ENCODE measurements around the gene EPO.

Gene EPO

DNA sequence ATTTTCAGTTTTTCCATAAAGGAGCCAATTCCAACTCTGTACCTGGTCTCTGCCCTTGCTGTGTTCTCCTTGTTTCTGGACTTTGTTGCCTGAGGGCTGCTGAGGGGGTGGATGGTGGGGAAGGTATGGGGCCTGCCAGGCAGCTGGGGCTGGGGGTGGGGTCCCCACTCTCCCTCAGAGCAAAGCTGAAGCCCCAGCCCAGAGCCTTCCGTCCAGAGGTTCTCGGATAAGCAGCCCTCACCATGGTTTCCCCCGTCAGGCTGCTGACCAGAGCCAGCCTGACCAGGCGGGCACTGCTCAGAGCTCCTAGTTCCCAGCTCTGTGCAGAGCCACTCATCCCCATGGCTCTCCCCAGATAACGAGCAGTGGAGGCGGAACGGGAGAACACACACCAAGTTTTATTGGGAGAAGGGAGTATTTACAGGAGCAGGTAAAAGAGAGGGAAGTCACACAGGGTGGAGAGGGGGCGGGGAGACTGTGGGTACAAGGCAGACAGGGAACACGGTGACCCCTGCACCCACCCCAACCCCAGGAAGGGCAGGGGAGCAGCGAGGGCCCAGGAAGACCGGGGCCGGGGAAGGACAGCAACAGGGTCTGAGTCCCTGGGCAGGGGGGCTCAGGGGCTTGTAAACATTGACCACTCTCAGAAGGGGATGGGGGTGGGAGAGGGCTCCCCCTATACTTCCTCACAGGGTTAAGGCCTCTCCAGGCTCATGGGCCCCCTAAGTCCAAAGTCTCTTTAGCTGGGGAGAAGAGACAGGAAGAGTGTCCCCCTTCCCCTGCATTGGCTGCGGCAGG, 40.9 kb upstream of the EPO start:
- no peak for TF ChIP-seq GATA1 (IDR thresholded peaks at IDR 0.05; ENCODE audit: low read depth, low read length)
- DNase-seq = no peak

DNA sequence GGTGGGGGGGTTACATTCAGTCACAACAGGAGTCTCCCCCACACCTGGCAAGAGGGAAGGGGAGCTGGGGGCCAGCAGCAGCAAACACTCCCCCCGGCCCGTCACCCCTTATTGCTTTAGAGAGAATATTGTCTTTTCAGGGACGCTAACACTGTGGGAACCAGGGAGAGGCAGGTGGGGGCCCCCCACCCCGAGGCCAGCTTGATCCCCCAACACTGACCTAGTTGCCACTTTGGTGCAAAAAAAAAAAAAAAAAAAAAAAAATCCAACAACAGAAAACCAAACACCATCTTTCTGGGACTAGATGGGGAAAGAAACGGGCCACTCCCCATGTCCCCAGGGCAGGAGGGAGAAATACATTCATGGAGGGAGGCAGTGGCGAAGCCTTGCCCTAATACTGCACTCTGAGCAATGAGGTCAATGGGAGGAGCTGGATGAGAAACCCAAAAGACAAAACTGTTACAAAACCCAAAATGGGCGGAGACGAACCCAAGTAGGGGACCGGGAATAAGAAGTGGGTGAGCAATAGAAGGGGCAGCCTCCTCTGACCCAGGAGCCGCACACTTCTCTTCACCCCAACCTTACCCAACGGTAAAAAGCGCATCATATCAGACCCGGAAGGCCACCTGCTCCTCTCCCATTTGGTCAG, 40.2 kb upstream of the EPO start:
- DNase-seq = no peak
- TF ChIP-seq GATA1 (IDR thresholded peaks at IDR 0.05; ENCODE audit: low read depth, low read length) (no peak), POLR2A (IDR thresholded peaks at IDR 0.05; ENCODE audit: low read length) (no peak)

DNA sequence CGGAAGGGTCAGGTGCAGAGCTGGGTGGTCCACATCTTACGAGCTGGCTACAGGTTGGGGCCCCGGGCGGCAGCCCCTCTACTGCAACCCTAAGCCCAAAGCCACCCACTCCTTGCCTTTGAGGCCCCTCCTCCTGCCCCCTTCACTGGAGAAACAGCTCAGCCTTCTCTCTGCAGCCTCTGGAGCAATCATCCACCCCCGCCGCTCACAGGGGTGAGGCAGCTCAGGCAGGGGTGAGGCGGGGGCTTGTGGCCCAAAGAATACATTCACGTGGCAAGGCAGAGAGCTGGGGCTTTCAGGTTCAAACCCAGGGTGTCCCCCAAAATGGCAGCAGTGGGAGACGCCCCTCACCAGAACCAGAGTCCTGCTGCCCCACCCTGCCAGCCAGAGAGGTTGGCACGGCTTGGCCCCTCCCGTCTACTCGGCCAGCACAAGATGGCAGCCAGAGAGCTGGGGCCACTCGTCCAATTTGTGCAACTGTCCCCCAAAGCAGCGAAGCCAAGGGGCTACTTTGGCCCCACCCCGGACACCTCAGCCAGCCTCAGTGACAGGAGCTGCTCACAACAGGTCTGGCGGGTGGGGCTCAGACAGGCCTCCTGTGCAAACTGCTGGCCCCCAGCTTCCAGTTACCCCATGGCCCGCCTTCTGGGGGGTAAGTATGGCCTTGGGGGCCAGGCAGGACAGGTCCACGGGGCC, 39.5 kb upstream of the EPO start:
- DNase-seq = no peak
- TF ChIP-seq GATA1 (IDR thresholded peaks at IDR 0.05; ENCODE audit: low read depth, low read length) (no peak), POLR2A (IDR thresholded peaks at IDR 0.05; ENCODE audit: low read length) (no peak)

DNA sequence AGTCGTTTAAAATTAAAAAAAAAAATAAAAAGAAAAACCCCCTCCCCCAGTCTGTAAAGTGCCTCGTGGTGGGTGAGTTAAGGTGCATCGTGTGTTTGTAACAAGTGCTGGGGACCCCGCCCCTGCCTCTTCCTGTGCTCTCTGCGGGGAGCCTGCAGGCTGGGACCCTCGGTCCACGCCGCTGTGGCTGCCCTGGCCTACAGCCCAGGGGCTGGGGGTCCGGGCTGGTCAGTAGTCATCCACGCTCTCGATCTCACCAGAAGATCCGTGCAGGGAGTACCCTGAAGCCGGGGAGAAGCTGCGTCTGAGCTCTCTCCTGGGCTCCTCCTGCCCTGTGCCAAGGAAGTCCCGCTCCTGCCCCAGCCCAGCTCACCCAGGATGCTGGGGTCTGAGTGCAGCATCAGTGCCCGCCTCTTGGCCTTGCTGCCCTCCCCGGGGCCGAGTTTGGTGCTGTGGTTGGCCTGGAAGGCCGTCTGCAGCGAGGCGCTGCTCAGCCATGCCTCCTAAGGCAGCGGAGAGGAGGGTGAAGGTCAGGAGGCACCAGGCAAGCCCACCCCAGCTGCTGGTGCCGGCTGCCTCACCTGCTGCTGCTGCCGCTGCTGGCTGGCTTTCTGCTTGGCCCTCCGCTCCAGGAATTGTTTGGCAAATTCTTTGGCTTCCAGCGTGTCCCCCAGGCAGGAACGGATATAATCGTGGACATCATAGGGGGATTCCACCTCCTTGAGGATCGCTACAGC, 38.6 kb upstream of the EPO start:
- no peak for TF ChIP-seq GATA1 (IDR thresholded peaks at IDR 0.05; ENCODE audit: low read depth, low read length)
- no peak for TF ChIP-seq POLR2A (IDR thresholded peaks at IDR 0.05; ENCODE audit: low read length)
- no peak for DNase-seq

DNA sequence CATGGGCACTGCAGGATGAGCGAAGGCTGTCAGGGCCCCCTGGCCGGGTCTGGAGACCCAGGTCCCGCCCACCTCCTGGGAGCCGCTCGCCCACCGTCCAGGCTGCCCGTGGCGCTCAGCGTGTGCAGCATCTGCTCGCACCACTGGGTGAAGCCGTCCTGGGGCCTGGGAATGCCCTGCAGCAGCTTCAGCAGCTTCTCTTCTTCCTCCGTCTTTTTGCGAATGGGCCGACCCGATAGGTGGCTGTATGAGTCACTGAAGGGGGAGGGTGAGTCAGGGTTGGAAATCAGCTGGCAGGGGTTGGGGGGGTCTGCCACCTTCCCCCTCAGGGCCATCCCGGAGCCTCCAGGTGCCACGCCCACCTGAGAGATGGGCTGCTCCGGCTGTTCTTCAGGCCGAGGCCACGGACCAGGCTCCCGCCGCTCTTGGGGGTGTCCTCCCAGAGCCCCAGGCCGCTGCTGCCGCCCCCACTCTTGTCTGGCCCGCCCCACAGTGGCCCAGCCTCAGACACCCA, 38.0 kb upstream of the EPO start:
- DNase-seq = peak in 1 of 2 experiments; percentile 43
- no peak for TF ChIP-seq POLR2A (IDR thresholded peaks at IDR 0.05; ENCODE audit: low read length)
- TF ChIP-seq GATA1 (IDR thresholded peaks at IDR 0.05; ENCODE audit: low read depth, low read length) = no peak

DNA sequence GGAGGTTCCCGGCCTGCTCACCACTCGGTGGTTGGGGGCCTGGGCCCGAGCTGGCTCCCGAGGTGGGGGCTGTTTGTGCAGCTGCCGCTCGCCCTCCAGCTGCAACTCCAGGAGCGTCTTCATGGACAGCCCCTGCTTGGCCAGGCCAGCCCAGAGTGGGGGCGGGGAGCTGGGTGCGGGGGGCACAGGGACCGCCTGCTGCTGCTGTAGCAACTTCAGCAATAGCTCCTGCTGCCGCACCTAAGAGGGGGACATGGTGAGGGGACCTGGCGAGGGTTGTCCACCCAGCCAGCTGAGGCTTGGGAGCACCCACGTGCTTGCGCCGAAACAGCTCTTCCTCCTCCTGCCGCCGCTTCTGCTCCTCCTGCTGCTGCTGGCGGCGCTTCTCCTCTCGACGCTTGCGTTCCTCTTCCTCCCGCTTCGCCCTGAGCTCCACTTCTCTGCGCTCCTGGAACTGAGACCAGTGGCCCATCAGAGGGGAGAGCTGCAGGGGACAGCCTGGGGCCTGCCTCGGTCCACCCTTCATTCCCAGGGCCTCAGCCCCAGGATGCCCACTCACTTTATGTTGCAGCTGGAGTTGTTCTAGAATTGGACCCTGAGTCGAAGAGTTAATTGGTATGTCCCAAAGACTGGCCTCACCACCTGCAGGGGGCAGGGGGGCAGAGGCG, 37.1 kb upstream of the EPO start:
- no peak for DNase-seq
- no peak for TF ChIP-seq GATA1 (IDR thresholded peaks at IDR 0.05; ENCODE audit: low read depth, low read length)
- no peak for TF ChIP-seq POLR2A (IDR thresholded peaks at IDR 0.05; ENCODE audit: low read length)

DNA sequence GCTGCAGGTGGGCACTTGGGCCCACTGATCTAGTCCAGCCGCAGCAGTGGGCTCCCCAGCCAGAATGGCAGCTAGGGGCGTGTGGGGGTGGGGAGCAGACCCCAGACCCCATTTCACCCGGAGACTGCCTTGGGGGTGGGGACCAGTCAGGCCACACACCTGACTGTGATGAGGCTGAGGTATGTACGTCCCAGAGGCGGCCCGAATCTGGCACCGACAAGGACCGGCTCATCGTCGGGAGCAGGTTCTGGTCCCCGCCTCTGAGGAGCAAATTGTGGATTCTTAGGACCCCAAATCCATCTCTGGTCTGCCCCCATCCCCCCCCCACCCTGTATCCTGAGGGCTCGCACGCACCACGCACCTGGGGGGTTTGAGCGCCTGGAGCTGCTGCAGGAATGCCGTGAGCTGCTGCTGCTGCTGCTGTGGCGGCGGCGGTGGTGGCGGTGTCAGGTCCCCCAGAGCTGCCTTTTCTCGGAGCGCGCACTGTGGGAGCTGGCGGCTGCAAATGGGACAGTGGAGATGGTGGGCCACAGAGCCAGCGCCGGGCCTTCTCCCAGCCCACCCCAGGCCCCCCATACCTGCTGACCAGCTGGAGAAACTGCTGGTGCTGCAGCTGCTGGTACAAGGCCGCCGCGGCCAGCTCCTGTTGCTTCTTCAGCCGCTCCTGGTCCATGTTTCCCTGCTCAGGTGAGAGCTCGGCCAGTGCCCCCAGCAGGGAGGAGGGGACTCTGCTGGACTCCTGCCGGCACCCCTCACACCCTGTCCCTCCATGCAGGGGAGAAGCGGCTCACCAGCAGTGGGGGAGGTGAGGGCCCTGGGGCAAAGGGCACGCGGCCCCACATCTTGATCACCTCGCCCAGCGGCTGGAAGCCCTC, 36.4 kb upstream of the EPO start:
- no peak for DNase-seq
- no peak for TF ChIP-seq POLR2A (IDR thresholded peaks at IDR 0.05; ENCODE audit: low read length)
- TF ChIP-seq GATA1 (IDR thresholded peaks at IDR 0.05; ENCODE audit: low read depth, low read length) = no peak

DNA sequence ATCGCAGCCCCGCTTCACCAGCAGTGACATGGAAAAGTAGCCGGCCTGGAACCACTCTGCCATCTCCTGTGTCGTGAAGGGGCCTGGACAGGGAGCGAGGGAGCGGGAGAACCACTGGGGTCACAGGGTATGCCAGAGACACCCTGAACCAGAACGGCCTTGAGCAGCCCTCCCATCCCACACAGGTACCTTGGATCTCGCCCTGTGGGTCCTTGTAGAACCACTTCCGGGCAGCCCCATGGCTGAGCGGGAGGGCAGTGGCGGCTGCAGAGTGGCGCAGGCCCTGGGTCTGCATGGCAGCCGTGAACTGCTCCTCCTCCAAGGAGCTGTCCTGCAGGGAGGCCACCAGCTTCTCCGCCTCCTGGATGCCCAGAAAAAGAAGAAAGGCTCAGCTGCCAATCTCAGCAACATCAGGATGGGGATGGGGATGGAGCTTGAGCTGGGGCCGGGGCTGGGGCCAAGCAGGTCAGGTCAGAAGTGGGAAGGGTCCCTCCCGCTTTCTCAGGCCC, 35.7 kb upstream of the EPO start:
- TF ChIP-seq GATA1 (IDR thresholded peaks at IDR 0.05; ENCODE audit: low read depth, low read length) (no peak), POLR2A (IDR thresholded peaks at IDR 0.05; ENCODE audit: low read length) (no peak)
- no peak for DNase-seq

DNA sequence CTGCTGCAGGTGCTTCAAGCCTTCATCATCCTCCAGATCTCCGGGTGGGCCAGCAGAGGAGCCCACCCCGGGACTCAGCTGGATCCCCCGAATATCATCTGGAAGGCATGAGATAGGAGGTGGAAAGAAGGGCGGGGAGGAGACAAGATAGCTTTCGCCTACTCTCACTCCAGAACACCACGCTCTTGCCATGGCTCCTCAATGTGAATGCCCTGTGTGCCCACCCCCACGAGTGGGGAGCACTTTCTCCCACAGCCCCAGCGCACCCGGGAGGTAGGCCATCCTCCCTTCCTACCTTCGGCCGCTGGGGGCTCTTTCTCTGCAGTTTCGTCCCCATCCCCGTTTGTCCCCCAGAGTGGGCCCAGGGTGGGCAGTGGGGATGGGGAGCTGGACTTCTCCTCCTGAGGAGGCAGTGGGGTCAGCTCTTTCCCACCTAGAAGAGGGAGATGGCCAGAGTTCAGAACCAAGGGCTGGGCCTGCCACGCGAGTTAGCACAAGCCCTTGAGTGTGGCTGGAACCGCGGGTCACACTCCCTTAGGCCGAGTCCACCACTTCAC, 35.1 kb upstream of the EPO start:
- DNase-seq = no peak
- TF ChIP-seq GATA1 (IDR thresholded peaks at IDR 0.05; ENCODE audit: low read depth, low read length) = no peak
- TF ChIP-seq POLR2A (IDR thresholded peaks at IDR 0.05; ENCODE audit: low read length) = no peak

DNA sequence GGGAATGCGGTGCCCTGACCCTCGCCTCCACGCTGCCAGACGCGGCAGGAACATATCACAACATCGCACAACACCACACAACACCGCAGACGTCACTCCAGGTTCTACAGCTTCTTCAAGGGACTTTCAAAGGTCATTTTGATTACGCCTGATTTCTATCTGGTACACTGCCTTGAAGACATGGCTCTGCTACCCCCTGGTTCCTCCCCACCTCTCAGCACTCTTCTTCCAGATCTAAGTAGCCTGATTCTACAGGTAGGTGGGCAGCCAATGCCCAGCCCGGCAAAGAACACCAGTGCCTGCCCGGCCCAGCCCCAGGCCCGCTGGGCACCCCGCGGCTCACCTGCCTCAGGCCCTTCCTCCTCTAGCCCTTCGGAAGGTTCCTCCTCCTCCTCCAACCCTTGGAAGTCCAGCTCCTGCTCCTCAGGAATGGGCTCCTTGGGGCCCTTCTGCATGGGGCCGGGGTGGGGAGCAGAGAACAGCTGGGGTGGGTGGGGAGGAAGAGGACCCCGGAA, 34.6 kb upstream of the EPO start:
- DNase-seq = no peak
- TF ChIP-seq GATA1 (IDR thresholded peaks at IDR 0.05; ENCODE audit: low read depth, low read length) (no peak), POLR2A (IDR thresholded peaks at IDR 0.05; ENCODE audit: low read length) (no peak)

DNA sequence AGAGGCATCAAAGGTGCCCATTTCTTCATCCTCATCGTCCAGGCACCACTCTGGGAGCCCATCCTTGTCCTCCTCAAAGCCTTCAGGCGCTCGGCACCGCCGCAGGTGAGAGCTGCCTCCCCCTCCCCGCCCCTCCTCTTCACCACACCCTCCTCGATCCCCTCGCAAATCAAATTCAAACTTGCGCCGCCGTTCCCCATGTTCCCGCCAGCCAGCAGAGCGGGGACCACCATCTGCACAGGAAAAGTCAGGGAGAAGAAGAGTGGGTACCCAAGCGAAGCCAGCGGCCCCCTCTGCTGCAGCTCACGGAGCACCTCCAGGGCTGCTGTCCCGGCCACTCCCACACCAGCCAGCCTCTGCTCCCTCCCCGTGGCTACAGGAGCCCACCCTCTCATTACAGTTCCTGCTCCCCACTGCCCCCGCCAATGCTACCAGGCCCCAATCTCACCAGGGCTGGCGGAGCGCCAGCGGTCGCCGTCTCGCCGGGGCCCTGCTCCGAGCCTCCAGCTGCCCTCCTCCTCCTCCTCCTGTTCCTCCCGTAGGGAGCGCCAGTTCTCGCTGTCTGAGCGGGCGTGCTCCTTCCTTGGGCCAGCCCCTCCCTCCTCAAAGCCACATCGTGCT, 34.0 kb upstream of the EPO start:
- DNase-seq = no peak
- no peak for TF ChIP-seq GATA1 (IDR thresholded peaks at IDR 0.05; ENCODE audit: low read depth, low read length)
- TF ChIP-seq POLR2A (IDR thresholded peaks at IDR 0.05; ENCODE audit: low read length) = no peak
